ENCODE results near the gene S100A14. TPM values are rescaled to one million over a fixed set of nuclear protein-coding genes. Genes with fewer than 3 reads are reported as not detected.

The S100A14 gene
- total RNA-seq, 1 experiment from 2014 or later, result 252 TPM

- no peaks in the 10 kb centered on the region for H3K27me3 ChIP-seq (ENCODE audit: insufficient read depth, low read length)
- no peak overlapping the region for H2AFZ ChIP-seq (ENCODE audit: low read depth, low read length, poor library complexity, severe bottlenecking)
- no peak overlapping the region for H3K4me2 ChIP-seq (ENCODE audit: low read length)
- H3K9me3 ChIP-seq (ENCODE audit: control insufficient read depth in 1 of 2, insufficient read depth in 1 of 2, low read depth in 1 of 2, low read length in 2 of 2), result no peaks in the 10 kb centered on the region
- H3K79me2 ChIP-seq (ENCODE audit: insufficient read depth, low read length), result peaks cover 43% of the 10 kb centered on the region
- no peaks in the 10 kb centered on the region for H3K9me2 ChIP-seq (ENCODE audit: insufficient read depth)
- H3K9ac ChIP-seq (ENCODE audit: low read length), result no peak overlapping the region
- ATAC-seq (no peak), DNase-seq (ENCODE audit: low read depth, low spot score) (no peak)
- H3K4me1 ChIP-seq (ENCODE audit: control insufficient read depth in 1 of 2, insufficient read depth in 2 of 2, low read length in 2 of 2), result peaks cover 10 to 22% of the 10 kb centered on the region in 2 experiments; a peak in 3 of 4 replicates
- TSS peak; percentile 31 for BruUV-seq (replicated peaks)
- no peak overlapping the region for H3K4me3 ChIP-seq (replicated peaks in 1 of 2; ENCODE audit: low read depth in 1 of 2, low read length in 2 of 2)
- ChIA-PET CTCF (no interaction called here), RAD21 (ENCODE audit: low non-redundant PET in 1 of 2, low total read pairs in 2 of 2, uncharacterized antibody in 2 of 2, unreplicated experiment in 2 of 2) (no interaction called here), POLR2A (interaction anchor here (0.9 to 3.0 kb wide), 2 partner anchors 9 to 28 kb away, joined by 3 to 8 read pairs; partner anchors contain the start of gene CHTOP)
- TF ChIP-seq JUND (IDR thresholded peaks at IDR 0.05), result 0 out of 2 replicates have a peak, but pooled peaks have one; percentile 2
- no peak for TF ChIP-seq ZNF274 (IDR thresholded peaks at IDR 0.05; ENCODE audit: low read depth, low read length)
- no peak for TF ChIP-seq SP1 (IDR thresholded peaks at IDR 0.05; ENCODE audit: low read depth)
- peaks cover 57 to 64% of the 10 kb centered on the region in 2 experiments for H3K36me3 ChIP-seq (ENCODE audit: control insufficient read depth in 1 of 2, insufficient read depth in 2 of 2, low read length in 2 of 2)
- no peaks in the 10 kb centered on the region; the same call in 1 of the 2 replicates for H4K20me1 ChIP-seq (ENCODE audit: insufficient read depth)
- intact Hi-C loops (cut with micrococcal nuclease), result no loop called here
- H3K27ac ChIP-seq (ENCODE audit: low read depth, low read length), result no peak overlapping the region
Measured at GRCh38 chr1:153662269-153662668, 46.1 kb upstream of the S100A14 start.

DNA sequence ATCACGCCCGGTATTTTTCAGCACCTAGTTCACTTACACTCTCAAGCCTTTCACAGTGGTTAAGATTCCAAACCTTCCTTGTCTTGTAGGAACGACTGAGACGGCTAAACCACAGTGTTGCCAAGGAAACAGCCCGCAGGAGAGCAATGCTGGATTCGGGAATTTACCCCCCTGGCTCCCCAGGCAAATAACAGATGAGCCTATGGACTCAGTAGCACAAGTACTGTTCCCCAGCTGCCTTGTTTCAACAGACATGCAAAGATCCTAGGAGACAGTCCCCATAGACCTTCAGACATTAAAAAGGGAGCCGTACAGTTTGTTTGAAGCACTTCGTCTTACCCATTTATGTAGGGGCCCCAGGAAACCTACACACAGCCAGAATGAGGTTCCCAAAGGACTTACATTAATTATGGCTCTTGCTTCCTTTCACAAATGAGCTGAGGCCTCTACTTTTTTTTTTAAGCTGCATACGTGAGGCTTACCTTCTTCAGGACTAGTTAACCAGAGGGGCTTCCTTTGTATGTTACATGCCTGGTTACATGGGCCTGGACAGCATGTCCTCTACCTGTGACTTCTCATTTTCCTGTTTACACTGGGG, 45.1 kb upstream of the S100A14 start:
- H3K4me2 ChIP-seq (ENCODE audit: low read length), result no peak overlapping the region
- CTCF ChIA-PET, result no interaction called here
- RAD21 ChIA-PET (ENCODE audit: low non-redundant PET in 1 of 2, low total read pairs in 2 of 2, uncharacterized antibody in 2 of 2, unreplicated experiment in 2 of 2), result no interaction called here
- intact Hi-C loops (cut with micrococcal nuclease), result no loop called here
- H3K4me1 ChIP-seq (ENCODE audit: control insufficient read depth in 1 of 2, insufficient read depth in 2 of 2, low read length in 2 of 2), result peaks cover 10 to 22% of the 10 kb centered on the region in 2 experiments; a peak in 3 of 4 replicates
- TSS peak; percentile 17 for BruUV-seq (replicated peaks)
- no peak overlapping the region for H2AFZ ChIP-seq (ENCODE audit: low read depth, low read length, poor library complexity, severe bottlenecking)
- H3K4me3 ChIP-seq (replicated peaks in 1 of 2; ENCODE audit: low read depth in 1 of 2, low read length in 2 of 2), result no peak overlapping the region
- no peak for TF ChIP-seq FOSL1 (IDR thresholded peaks at IDR 0.05; ENCODE audit: low read depth)
- no peak for TF ChIP-seq SP1 (IDR thresholded peaks at IDR 0.05; ENCODE audit: low read depth)
- no peak for TF ChIP-seq CEBPB (IDR thresholded peaks at IDR 0.05; ENCODE audit: low read depth)
- TF ChIP-seq ELF1 (IDR thresholded peaks at IDR 0.05; ENCODE audit: borderline replicate concordance, low read depth), result no peak
- no peak for TF ChIP-seq EGR1 (IDR thresholded peaks at IDR 0.05; ENCODE audit: low read depth)
- no peak for ATAC-seq
- H3K9me3 ChIP-seq (ENCODE audit: control insufficient read depth in 1 of 2, insufficient read depth in 1 of 2, low read depth in 1 of 2, low read length in 2 of 2), result no peaks in the 10 kb centered on the region
- H4K20me1 ChIP-seq (ENCODE audit: insufficient read depth), result no peaks in the 10 kb centered on the region; the same call in 1 of the 2 replicates
- H3K9ac ChIP-seq (ENCODE audit: low read length), result no peak overlapping the region
- H3K27me3 ChIP-seq (ENCODE audit: insufficient read depth, low read length), result no peaks in the 10 kb centered on the region
- DNase-seq (ENCODE audit: low read depth, low spot score), result no peak
- H3K9me2 ChIP-seq (ENCODE audit: insufficient read depth), result no peaks in the 10 kb centered on the region
- H3K79me2 ChIP-seq (ENCODE audit: insufficient read depth, low read length), result peaks cover 34% of the 10 kb centered on the region
- 0 out of 2 replicates have a peak overlapping the region, but pooled peaks have one; percentile 8 for H3K27ac ChIP-seq (ENCODE audit: low read depth, low read length)
- POLR2A ChIA-PET, result interaction anchor here (3.0 kb wide), 1 partner anchor 27 kb away, joined by 8 read pairs; the partner anchor contains the start of gene CHTOP
- peaks cover 47 to 53% of the 10 kb centered on the region in 2 experiments for H3K36me3 ChIP-seq (ENCODE audit: control insufficient read depth in 1 of 2, insufficient read depth in 2 of 2, low read length in 2 of 2)

Measured in HCT116 (cell line).